ENCODE results near the gene CASKIN1. TPM values are rescaled to one million over a fixed set of nuclear protein-coding genes. Genes with fewer than 3 reads are reported as not detected.
A peak's percentile ranks its signal among the peaks of the same experiment; 100 is the strongest.
"Not testable (repeated sequence)": the region's sequence is repeated elsewhere in the genome, so short reads cannot be mapped to it uniquely, and the experiment has no call there.

CASKIN1 gene
- total RNA-seq, 1 experiment from 2014 or later: 0.29 TPM

DNA sequence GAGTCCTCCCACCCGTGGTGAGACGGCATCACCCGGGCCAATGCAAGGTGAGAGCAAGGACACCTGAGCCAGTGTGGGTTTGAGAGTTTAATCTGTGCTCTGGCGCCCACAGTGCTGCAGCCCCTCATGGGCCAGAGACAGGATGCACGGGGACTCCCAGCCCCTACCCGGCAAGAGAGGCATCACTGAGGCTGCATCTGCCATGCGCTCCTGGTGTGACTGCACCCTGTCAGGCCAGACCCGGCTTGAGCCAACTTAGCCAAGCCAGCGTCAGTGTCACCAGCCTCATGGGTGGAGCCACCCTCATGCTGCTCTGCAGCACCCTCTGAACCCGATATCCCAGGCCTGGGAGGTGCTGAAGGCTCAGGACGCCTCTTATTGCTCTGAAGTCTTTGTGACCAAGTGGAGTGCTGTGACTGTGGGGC lies 15.5 kb upstream of the CASKIN1 start:
- DNase-seq (ENCODE audit: low read depth): no peak

DNA sequence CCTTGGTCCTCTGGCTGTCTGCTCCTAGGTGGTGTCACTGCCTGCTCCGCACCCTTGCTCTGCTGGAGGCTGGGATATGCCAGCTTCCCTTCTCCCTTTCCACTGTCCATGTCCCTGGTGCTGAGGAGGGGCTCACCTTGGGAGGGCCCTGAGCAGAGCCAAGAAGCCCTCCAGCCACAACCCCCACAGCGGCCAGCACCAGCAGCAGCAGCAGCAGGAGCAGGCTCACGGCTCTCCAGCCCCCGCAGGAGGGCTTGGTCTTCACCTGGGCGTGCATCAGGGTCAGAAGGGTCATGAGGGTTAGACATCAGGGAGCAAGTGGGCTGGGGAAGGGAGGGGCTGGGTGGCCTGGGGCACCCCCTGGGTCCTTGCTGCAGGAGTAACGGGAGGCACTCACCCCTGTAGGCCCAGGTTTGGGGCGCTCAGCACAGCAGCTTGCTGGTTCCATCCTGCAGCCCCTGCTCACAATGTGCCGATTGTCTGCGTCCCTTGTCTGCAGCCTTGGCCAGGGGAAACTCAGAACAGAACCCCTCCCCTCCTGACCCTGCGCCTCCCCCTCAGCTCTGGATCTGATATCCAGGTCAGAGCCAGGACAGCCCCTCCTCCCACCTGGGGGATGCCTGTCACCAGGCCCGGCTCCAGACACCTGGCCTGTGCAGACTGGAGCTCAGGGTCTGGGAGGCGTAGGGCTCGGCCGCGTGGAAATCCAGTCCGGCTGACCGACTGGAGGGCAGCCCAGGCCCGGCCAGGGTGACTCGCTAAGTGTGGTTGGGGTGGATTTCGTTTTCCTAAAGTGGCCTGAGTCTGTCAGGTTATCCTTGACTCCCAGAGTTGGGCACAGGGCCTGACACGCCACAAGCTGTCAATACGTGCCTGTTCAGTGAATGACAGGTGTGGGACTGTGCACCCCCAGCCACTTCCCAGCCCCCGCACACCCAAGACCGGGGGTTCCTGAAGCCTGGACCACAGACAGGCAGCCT lies 14.3 kb upstream of the CASKIN1 start, which contains the start of gene BRICD5:
Gene BRICD5, minus strand, starts transcription at position 478 of the 980 bp plus-strand sequence. Its CDS starts 30 bp downstream, at position 448.
- peak; percentile 60 for DNase-seq (ENCODE audit: low read depth)

DNA sequence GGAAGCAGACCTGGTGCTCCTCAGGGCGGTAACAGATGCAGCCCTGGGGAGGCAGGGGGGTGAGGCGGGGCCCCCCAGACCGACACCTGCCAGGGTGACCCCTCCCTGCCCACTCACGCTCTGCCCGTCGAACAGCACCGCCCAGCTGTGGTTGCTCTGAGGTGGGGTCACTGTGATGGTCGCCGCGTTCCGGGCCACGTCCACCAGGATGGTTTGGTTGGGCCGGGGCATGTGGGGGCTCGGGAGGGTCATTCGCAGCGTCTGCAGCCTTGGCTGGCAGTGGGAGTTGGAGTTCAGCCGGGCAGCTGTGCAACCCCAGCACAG lies 13.6 kb upstream of the CASKIN1 start:
- no peak for DNase-seq (ENCODE audit: low read depth)

DNA sequence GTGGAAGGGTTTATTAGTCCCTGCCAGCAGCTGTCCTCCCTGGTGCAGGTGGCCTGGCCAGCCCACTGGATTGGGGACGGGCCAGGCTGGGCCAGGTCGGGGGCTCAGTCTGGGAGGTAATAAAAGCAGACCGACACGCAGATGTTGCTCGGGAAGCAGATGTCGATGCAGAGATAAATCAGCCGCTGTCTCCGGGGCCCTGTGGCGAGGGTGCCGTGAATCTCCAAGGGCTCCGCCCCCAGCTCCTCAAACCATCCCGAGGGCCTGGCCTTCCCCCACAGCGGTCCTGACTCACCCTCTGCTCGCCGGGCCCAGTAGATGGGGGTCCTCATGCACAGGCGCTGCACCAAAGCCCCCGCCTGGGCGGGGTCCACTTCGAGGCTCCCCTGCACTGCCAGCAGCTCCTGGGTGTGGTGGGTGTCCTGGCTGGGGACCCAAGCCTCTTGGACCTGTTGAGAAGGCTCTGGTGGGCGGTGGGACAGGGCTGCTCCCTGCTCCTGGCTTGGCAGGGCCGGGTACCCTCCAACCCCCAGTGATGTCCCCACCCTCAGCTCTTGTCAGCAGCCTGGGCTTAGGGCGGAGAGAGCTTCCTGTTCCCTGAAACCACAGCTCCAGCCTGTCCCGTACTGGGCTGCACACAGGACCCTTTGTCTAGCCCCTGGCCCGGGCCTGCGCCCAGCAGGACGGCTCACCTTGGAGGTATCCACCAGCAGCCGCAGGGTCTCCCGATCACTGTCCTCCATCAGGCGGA lies 13.0 kb upstream of the CASKIN1 start:
- DNase-seq (ENCODE audit: low read depth): no peak

DNA sequence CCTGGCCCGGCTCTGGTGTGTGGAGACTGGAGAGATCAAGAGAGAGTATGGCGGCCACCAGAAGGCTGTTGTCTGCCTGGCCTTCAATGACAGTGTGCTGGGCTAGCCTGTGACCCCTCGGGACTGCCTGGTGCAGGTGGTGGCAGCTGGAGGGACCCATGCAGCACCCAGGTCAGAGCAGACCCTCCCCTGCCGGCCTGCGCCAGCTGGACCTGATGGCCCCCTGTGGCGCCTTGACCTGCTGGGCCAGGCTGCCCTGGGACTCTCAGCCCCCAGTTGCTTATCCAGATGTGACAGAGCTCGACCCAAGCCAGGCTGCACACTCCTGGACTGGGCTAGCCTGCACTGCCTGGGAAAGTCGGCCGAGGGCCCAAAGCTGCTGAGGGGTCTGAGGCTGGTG lies 12.4 kb upstream of the CASKIN1 start:
- DNase-seq (ENCODE audit: low read depth): no peak

DNA sequence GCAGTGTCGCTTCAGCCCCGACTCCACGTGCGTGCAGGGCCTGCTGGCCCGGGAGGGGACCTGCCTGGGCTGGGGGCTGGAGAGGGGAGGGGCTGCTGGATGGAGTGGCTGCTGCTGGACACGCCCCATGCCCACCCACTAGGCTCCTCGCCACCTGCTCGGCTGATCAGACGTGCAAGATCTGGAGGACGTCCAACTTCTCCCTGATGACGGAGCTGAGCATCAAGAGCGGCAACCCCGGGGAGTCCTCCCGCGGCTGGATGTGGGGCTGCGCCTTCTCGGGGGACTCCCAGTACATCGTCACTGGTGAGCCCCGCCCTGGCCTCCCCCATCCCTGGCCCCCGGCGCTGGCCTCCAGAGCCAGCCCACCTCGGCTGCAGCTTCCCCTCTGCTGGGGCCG lies 11.9 kb upstream of the CASKIN1 start:
- DNase-seq (ENCODE audit: low read depth): no peak

- DNase-seq (ENCODE audit: low read depth): no peak
Observed at GRCh38 chr16:2207872-2208271, 11.5 kb upstream of the CASKIN1 start.

DNA sequence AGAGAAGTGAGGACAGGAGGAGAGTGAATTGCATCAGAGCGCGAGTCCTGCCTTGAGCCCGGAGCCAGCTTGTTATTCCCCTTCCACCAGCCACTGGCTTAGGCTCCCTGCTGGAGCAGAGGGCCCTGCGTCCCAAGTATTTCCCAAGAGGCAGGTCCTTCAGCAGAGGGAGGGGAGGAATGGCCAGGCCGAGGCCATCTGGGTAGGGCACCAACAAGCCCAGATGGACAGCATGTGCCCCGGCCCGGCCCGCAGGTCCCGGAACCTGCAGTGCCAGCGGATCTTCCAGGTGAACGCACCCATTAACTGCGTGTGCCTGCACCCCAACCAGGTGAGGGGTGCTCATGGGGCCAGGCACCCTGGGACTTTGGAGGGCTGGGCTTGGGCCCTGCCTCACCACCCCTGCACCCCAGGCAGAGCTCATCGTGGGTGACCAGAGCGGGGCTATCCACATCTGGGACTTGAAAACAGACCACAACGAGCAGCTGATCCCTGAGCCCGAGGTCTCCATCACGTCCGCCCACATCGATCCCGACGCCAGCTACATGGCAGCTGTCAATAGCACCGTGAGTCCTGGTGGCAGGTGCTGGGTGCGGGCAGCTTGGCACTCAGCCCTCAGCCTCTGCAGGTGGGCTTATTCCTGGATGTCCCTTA lies 10.5 kb upstream of the CASKIN1 start:
- DNase-seq (ENCODE audit: low read depth): no peak

DNA sequence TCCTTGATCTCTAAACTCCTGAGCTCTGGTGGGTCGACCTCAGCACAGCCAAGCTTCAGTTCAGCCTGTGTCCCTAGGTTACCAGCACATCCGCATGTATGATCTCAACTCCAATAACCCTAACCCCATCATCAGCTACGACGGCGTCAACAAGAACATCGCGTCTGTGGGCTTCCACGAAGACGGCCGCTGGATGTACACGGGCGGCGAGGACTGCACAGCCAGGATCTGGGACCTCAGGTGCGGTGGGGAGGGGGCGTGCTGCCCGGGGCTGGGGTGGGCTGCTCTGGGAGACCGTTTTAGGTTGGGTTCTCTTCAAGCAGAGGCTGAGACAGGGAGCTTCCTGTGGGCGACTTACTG lies 10.0 kb upstream of the CASKIN1 start:
- DNase-seq (ENCODE audit: low read depth): no peak

- no peak for DNase-seq (ENCODE audit: low read depth)
Observed at GRCh38 chr16:2205967-2206313, 9.5 kb upstream of the CASKIN1 start.

GRCh38 chr16:2205104-2205966 lies 8.9 kb upstream of the CASKIN1 start, which contains the start of gene MLST8:
Gene MLST8, plus strand, starts transcription at chr16:2205454. Its CDS starts 632 bp downstream, at chr16:2206086.
- peak; percentile 77 for DNase-seq (ENCODE audit: low read depth)

DNA sequence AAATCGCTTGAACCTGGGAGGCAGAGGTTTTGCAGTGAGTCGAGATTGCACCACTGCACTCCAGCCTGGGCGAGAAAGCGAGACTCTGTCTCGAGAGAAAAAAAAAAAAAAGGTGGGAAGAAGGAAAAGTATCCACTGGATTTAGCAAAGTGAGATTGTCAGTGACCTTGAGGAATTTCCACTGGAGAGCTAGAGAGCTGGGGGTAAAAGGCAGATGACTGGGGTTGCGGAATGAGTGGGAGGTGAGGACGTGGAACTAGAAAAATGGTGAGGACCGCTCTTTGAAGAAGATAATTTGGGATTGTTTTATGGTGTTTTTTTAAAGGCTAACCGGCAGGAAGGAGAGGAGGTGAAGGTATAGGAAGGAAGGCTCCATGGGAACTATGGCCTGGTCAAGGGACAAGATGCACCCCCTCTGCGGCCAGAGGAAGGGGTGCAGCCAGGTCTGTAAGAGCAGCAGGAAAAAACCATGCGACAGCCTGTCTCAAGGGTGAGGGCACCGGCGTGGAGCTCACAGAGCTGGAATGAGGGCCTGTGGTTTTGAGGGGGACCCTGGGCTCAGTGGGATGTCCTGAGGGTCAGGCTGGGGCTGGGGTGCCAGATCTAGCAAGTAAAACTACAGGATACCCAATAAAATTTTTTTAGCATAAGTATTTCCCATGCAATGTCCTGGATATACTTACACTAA lies 8.2 kb upstream of the CASKIN1 start:
- DNase-seq (ENCODE audit: low read depth): no peak

DNA sequence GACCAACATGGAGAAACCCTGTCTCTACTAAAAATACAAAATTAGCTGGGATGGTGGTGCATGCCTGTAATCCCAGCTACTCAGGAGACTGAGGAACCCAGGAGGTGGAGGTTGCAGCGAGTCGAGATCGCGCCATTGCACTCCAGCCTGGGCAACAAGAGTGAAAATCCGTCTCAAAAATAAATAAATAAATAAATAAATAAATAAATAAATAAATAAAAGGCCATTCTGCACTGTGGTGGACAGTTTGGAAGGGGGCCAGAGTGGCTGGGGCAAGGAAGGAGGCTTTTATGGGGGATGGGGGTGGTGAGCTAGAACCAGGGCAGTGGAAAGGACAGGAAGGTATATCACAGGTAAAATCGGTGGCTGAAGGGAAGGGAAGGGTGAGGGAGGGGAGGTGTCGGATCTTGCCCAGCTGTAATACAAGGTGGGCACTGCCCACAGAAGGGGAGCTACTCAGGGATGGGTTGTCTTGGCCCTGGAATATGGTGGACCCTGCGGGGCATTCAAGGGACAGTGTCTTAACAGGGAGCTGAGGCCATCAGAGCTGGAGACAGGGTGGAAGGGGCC lies 6.8 kb upstream of the CASKIN1 start:
- DNase-seq (ENCODE audit: low read depth): not testable (repeated sequence)

DNA sequence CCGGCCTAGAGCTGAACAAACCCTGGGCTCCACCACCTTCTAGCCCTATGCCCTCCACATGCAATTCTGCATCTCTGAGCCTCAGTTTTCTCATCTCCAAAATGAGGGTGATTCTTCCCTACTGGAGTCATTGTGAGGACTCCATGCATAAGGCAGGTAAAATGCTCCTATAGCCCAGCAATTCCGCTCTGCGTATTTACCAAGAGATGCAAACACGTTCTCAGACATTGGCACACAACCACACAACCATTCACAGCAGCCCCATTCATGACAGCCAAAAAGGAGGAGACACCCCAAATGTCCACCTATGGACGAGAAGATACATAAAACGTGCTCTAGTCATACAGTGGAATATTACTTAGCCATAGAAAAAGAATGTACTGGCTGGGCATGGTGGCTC lies 3.9 kb upstream of the CASKIN1 start:
- DNase-seq (ENCODE audit: low read depth): no peak

GRCh38 chr16:2199621-2200139 lies 3.3 kb upstream of the CASKIN1 start:
- no peak for DNase-seq (ENCODE audit: low read depth)

- DNase-seq (ENCODE audit: low read depth): no peak
Observed at GRCh38 chr16:2199095-2199494, 2.7 kb upstream of the CASKIN1 start.

GRCh38 chr16:2198283-2198682 lies 1.9 kb upstream of the CASKIN1 start:
- DNase-seq (ENCODE audit: low read depth): no peak

- no peak for DNase-seq (ENCODE audit: low read depth)
Observed at GRCh38 chr16:2197765-2198164, 1.4 kb upstream of the CASKIN1 start.

DNA sequence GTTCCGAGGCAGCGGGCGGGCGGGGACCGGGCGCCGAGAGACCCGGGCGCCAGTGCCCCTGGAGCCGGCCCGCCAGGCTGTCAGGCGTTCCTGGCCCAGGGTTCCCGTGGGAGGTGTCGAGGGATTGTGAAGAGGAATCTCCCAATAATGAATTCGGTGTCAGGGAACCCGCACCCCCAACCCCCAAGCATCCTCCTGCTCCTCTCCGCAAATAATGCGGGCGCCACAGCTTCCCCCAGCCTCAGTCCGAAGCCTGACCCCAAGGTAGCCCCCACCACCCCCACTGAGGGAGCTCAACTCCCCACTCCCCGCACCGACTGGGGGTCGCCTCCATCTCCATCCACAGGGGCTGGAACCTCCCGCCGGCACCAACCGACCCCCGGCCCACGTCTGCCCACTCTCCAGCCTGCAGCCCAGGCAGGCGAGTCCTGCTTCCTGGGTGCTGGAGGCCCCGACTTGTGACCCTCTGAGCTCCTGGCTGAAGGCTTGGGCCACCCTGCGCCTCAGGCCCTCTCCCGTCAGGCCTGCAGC lies 641 bp upstream of the CASKIN1 start:
- DNase-seq (ENCODE audit: low read depth): no peak

All from LHCN-M2 (cell line).